Stimulated activated CD4-positive, alpha-beta T cell treated with anti-CD3 and anti-CD28 coated beads, Interleukin-1b, Interleukin-23, amount 100 ng/mL, for 1 hour (primary cell): ENCODE measurements around the gene KRTAP9-1.
"Not testable (repeated sequence)": the region's sequence is repeated elsewhere in the genome, so short reads cannot be mapped to it uniquely, and the experiment has no call there.

ENCODE experiments used
- DNase-seq, 2 donors: peaks; one replicate each; pipeline ENCODE4 v3.0.0-alpha.2; 2020; ENCODE audit warnings: low read depth in 2 of 2

KRTAP9-1 gene, protein sequence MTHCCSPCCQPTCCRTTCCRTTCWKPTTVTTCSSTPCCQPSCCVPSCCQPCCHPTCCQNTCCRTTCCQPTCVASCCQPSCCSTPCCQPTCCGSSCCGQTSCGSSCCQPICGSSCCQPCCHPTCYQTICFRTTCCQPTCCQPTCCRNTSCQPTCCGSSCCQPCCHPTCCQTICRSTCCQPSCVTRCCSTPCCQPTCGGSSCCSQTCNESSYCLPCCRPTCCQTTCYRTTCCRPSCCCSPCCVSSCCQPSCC

DNA sequence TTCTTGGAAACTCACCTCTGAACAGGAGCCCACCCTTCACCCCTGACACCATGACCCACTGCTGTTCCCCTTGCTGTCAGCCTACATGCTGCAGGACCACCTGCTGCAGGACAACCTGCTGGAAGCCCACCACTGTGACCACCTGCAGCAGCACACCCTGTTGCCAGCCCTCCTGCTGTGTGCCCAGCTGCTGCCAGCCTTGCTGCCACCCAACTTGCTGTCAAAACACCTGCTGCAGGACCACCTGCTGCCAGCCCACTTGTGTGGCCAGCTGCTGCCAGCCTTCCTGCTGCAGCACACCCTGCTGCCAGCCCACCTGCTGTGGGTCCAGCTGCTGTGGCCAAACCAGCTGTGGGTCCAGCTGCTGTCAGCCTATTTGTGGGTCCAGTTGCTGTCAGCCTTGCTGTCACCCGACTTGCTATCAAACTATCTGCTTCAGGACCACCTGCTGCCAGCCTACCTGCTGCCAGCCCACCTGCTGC is at the start of gene KRTAP9-1:
Gene KRTAP9-1 (plus strand): TSS at position 51 of the 482 bp plus-strand sequence. CDS start 0 bp downstream, at position 51.
- DNase-seq = not testable (repeated sequence)

DNA sequence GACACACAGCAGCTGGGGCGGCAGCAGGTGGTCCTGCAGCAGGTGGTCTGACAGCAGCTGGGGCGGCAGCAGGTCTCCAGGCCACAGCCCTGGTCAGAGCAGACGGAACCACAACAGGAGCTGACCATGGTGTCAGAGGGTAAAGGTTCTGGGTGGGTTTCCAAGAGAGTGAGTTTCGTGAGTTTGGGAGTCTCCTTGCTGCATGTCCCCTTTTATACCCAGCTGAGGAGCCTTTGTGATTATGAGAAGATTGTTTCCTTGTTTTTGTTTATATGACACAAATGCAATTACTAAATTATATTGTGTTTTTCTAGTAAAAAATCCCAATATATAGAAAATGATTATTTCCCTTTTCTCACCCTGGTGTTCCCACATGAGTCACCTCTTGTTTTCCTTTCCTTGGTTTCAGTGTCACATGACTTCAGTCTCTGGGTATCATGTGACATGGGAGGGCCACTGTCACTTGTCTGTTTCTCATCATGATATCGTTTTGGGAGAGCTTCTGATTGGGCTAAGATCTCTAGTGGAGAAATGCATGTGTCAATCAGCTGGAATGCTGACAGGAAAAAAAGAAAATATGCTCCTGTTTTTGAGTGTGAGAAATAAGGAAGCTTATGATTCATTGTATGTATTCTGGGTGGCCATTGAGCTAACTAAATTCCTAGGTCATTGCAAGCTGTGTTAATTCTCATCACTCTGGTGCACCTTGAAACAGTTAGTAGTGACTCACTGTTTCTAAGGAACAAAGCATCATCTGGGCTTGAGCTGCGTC is 49.1 kb upstream of the KRTAP9-1 start, which contains the start of gene KRTAP4-6:
Gene KRTAP4-6 (minus strand): TSS at position 185 of the 772 bp plus-strand sequence. CDS start 57 bp downstream, at position 128.
- no peak for DNase-seq

DNA sequence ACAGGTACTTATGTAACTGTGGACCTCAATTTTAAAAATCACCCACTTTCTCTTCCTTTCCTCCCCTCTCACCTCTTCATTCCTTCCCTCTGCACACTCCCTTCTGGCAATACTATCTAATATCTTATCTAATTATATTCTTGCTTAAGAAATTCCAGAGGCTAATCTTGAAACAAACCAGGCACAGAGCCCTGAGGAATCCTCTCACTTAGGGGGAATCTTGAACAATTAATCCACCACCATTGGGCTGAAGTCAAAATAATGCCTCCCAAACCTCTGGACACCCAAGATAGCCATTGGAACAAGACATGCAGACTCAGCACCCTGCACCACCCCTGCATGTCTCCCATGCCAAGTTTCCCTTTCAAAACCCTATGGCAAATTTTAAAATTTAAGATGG is 48.3 kb upstream of the KRTAP9-1 start:
- DNase-seq = no peak

DNA sequence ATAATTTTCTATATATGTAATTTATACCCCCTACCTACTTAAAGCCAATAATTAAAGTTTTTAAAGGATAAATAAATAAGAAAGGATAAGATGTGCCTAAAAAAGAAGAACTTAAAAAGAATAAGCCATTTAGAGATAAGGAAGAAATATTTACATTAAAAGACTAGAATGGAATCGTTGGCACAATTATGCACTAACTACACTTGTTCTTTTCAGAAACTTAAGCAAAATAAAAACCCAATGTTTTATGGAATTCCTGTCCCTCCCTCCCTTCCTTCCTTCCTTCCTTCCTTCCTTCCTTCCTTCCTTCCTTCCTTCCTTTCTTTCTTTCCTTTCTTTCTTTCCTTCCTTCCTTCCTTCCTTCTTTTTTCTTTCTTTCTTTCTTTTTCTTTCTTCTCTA is 44.8 kb upstream of the KRTAP9-1 start:
- no peak for DNase-seq

DNA sequence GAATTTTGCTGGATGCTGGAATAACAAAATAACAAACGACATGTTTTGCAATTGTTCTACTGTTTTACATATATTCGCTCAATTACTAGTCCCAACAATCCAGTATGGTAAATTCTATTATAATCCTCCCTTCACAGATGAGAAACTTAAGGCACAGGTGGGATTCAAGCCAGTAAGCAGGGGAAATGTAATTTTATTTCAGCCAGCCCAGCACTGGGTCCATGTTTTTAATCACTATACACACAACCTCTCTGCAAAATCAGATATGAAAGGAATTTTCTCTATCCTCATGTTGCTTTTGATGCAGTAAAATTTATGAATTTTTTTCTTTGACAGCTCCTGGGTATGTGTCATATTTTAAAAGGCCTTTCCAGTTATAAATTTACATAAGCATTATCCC is 44.4 kb upstream of the KRTAP9-1 start:
- no peak for DNase-seq

DNA sequence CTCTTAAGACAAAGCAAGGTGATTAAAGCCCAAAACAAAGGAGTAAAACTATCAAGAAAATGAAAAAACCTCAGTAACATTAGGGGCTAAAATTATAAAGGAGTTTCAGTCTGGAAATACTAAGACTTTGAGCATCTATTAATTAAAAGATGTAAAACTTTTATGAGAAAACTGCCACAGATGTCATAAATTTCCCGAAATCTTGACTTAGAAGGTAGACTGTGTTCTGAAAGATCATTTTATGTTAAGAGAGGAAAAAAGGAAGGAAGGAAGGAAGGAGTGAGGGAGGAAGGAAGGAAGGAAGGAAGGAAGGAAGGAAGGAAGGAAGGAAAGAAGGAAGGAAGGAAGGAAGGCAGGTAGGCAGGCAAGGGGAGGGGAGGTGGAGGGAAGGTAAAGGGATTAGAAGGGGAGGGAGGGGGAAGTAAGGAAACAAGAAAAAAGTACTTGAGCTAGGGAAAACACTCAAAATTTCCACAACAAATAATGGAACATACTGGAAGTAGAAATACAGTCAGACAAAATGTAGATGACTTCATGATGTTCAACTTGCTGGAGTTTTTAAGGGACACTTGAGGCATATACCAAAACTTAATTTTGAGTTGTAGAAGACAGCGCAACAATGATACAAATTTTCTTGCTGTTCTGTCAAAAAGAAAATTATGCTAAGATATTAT is 42.0 kb upstream of the KRTAP9-1 start:
- DNase-seq = no peak

DNA sequence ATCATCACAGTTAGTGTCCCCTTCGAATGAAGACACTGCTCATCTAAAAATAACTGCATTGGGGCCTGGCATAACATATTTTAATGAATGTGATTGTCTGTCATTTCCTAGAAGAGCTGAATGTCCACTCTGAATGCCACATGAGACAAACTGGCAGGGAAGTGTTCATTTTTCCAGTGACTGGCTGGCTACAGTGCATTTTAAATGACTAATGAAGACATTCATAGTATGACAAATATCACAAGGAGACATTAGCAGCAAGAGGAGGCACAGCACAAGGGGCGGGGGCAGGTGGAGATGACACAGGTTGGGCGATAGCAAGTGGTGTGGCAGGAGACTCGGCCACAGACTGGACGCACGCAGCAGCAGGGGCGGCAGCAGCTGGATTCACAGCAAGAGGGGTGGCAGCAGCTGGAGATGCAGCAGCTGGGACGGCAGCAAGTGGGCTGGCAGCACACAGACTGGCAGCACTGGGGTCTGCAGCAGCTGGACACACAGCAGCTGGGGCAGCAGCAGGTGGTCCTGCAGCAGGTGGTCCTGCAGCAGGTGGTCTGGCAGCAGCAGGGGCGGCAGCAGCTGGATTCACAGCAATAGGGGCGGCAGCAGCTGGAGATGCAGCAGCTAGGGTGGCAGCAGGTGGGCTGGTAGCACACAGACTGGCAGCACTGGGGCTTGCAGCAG is 40.6 kb upstream of the KRTAP9-1 start:
- not testable (repeated sequence) for DNase-seq

DNA sequence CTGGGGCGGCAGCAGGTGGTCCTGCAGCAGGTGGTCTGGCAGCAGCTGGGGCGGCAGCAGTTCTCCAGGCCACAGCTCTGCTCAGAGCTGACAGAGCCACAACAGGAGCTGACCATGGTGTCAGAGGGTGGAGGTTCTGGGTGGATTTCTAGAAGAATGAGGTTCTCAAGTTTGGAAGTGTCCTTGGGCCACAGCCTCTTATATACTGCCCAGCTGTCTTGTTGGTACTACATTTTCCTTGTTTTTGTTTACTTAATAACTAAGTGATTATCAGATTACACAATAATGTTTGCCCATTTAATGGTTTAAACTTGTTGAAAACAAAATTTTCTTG is 40.1 kb upstream of the KRTAP9-1 start, which contains the start of gene KRTAP4-5:
Gene KRTAP4-5 (minus strand): TSS at position 174 of the 334 bp plus-strand sequence. CDS start 58 bp downstream, at position 116.
- DNase-seq = no peak

DNA sequence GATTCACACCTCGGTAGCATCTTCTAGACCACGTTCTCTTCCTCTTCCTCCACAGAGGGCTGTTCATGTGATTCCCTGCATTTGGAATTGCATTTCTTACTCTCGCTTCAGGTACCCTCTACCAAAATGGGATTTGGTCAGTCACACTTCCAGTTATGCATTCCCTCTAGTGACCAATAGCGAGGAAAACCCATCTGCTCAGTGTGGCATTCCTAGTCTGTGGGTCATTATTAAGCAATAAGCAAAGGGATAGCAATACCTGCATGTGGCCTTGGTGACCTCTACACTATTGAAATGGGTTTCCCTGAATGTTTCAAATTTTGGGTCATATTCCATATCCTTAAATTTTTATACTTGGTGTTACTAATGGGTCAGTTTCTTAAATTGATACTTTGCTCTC is 39.7 kb upstream of the KRTAP9-1 start:
- DNase-seq = no peak

DNA sequence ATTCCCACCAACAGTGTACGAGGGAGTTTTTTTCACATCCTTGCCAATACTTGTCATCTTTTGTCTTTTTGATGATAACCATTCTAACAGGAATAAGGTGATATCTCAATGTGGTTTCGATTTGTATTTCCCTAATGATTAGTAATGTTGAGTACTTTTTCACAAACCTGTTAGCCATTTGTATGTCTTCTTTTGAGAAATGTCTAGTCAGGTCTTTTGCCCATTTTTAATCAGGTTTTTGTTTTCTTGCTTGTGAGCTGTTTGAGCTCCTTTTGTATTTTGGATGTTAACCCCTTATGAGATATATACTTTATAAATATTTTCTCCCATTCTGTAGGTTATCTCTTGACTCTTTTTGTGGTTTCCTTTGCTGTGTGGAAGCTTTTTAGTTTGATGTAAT is 38.2 kb upstream of the KRTAP9-1 start:
- DNase-seq = no peak

DNA sequence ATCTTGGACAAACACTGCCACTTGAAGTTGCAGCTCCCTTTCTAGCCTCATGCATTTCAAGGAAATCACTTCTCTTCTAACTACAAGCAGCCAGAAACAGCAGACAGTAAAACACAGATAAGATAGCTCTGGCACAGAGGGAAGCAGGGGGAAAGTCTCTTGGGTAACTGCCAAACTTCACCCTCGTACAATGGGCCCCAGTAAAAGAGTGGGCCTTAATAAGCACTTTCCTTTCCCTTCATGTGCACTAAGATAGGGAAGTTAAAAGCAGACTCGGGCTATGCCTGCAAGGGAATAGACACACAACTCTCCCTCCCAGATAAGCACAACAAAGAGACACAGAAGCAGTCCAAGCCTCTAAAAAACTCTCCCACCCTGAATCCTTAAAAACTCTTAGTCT is 35.8 kb upstream of the KRTAP9-1 start:
- no peak for DNase-seq

DNA sequence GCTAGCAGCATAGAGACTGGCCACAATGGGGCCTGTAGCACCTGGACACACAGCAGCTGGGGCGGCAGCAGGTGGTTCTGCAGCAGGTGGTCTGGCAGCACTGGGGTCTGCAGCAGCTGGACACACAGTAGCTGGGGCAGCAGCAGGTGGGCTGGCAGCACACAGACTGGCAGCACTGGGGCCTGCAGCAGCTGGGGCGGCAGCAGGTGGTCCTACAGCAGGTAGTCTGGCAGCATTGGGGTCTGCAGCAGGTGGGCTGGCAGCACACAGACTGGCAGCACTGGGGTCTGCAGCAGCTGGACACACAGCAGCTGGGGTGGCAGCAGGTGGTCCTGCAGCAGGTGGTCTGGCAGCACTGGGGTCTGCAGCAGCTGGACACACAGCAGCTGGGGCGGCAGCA is 29.5 kb upstream of the KRTAP9-1 start:
- not testable (repeated sequence) for DNase-seq

DNA sequence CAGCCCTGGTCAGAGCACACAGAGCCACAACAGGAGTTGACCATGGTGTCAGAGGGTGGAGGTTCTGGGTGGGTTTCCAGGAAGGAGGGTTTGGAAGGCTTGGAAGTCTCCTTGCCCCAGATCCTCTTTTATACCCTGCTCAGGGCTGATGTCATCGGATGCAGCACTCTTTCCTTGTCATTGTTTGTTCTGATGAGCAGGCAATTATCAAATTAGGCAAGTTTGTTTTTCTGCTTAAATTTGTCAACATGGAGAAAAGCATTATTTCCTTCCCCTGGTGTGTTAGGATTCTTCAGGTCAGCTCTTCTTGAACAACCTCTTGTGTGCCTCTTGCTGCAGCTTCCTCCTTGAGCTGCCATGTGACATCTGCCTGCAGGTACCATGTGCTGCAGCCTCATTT is 29.0 kb upstream of the KRTAP9-1 start, which contains the start of gene KRTAP4-4:
Gene KRTAP4-4 (minus strand): TSS at position 101 of the 400 bp plus-strand sequence. CDS start 57 bp downstream, at position 44.
- no peak for DNase-seq

DNA sequence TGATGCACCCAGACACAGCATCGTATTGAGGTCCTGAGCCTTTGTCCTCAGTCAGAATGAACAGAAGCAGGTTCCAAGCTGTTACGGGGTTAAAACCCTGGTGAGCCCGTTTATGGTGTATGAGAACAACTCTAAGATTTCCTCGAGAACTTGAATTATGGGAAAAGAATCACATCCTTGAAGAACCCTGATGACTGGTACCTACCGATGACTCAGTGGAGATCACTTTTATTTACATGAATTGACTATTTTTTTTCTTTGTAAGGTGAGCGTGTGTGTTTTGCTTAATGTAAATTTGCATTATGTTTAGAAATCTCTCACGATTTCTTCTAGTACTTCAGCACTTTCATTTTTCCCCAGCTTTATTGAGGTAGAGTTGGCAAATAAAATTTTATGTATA is 25.9 kb upstream of the KRTAP9-1 start:
- no peak for DNase-seq

DNA sequence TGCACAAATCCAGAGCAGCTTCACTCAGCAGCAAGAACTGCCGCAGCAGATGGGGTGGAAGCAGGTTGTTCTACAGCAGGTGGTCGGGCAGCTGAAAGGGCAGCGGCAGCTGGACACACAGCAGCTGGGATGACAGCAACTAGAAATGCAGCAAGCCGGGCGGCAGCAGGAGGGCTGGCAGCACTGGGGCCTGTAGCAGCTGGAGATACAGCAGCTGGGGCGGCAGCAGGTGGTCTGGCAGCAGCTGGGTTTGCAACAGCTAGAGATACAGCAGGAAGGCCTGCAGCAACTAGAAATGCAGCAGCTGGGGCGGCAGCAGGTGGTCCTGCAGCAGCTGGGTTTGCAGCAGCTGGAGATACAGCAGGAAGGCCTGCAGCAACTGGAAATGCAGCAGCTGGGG is 22.1 kb upstream of the KRTAP9-1 start:
- no peak for DNase-seq

DNA sequence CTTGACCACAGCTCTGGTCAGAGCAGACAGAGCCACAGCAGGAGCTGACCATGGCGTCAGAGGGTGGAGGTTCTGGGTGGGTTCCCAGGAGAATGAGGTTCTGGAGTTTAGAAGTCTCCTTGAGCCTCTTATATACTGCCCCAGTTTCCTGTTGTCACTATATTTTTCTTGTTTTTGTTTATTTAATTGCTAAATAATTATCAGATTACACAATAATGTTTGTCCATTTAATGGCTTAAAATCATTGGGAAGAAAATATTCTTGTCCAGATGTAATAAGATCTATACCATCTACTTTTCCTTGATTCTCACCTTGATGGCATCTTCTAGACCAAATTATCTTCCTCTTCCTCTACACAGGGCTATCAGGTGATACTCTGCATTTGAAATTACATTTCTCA is 21.6 kb upstream of the KRTAP9-1 start, which contains the start of gene KRTAP4-3:
Gene KRTAP4-3 (minus strand): TSS at position 101 of the 400 bp plus-strand sequence. CDS start 49 bp downstream, at position 52.
- DNase-seq = no peak

DNA sequence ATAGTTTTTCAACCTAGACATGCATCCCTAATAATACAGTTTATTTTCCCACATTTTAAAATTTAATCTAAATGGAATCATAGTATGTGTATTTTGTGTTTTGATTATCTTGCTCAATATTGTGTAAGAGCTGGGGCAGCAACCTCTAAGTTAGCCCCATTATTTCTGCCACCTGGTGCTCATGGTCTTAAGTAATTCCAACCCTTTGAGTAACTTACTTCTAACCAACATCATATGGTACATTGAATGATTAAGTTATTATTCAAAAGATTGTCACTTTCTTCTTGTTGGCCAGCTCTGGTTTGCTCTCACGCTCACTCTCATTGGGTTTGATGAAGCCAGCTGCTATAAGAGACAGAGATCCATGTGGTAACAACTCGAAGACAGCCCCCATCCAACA is 17.8 kb upstream of the KRTAP9-1 start:
- DNase-seq = no peak

DNA sequence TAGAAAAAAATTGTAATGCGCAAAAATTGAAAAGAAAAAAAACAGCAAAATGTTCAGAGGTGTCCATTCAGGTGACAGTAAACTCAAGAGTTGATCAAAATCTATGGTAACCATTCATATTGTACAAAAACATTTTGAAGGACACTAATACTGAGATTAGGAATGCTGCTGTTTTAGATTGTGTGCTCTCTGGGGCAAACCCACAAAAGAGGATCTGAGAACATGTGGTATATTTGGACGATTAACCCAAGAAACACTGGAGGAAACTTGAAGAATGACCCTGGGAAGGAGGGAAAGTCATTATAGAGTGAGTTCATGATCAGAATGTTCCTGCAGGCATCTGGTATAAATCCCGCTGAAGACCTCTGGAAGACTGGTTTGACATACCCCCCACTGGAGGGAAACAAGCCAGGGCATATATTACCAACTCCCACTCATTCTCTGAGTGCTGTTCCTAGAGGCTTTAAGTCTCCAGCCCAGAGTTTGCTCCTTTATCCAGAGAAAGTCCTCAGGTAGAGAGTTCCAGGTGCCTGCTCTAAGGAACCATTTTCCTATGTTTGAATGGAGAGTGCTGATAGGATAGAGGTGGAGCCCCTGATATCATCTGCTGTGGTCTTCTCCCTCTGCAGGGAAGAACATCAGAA is 12.8 kb upstream of the KRTAP9-1 start:
- no peak for DNase-seq

DNA sequence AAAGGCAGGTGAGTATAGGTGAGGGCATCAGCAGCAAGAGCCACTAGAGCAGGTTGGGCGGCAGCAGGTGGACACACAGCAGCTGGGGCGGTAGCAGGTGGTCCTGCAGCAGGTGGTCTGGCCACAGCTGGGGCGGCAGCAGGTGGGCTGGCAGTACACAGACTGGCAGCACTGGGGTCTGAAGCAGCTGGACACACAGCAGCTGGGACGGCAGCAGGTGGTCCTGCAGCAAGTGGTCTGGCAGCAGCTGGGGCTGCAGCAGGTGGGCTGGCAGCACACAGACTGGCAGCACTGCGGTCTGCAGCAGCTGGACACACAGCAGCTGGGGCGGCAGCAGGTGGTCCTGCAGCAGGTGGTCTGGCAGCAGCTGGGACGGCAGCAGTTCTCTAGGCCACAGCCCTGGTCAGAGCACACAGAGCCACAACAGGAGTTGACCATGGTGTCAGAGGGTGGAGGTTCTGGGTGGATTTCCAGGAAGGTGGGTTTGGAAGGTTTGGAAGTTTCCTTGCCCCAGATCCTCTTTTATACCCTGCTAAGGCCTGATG is 11.9 kb upstream of the KRTAP9-1 start, which contains the start of gene KRTAP4-2:
Gene KRTAP4-2 (minus strand): TSS at position 495 of the 545 bp plus-strand sequence. CDS start 57 bp downstream, at position 438.
- no peak for DNase-seq

DNA sequence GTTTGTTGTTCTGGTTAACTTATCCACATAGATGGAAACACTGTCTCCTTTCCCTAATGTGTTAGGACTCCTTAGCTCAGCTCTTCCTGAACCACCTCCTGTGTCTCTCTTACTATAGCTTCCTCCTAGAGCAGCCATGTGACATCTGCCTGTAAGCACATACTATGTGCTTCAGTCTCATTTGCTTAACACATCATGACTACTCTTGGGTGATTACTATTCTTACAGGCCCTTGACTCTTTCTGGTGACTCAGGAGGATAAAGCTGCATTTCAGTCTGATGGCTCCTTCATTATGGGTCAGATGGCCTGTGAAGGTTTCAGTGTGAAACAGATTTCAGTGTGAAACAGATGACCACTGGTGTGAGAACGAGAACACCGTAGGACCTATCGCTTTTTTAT is 11.3 kb upstream of the KRTAP9-1 start:
- no peak for DNase-seq
